Calu3 (cell line): ENCODE measurements around the gene SNX33. TPM values are rescaled to one million over a fixed set of nuclear protein-coding genes. Genes with fewer than 3 reads are reported as not detected.

ENCODE experiments used
- Bru-seq: library from RNA; stranded (reverse); fragments of 400-500 nt; gene quantifications from one replicate; lab custom pipeline; 2021; lab: Mats Ljungman, UMichigan
- BruChase-seq, 2 experiments: library from RNA; stranded (reverse); fragments of 400-500 nt; gene quantifications; one replicate each; lab custom pipeline; 2021; lab: Mats Ljungman, UMichigan
- BruUV-seq: library from RNA; stranded (reverse); fragments of 400-500 nt; replicated peaks from 2 replicates; lab custom pipeline; 2021; lab: Mats Ljungman, UMichigan
- CTCF ChIA-PET: fragments of 300-600 bp; sonication (Branson Sonifier 250); formaldehyde crosslinking; loops from one replicate; lab custom pipeline; 2022; ENCODE audit warnings: antibody characterized with exemption; lab: Charles Lee
- DNase-seq: peaks from one replicate; pipeline ENCODE4 v3.0.0; 2022
- H3K27ac Mint-ChIP-seq: one replicate; pipeline ENCODE4 v1.8.0; 2022; ENCODE audit warnings: mixed read lengths; ENCODE audit not compliant: unreplicated experiment
- H3K27me3 Mint-ChIP-seq: one replicate; pipeline ENCODE4 v1.8.0; 2022; ENCODE audit warnings: mixed read lengths; ENCODE audit not compliant: unreplicated experiment
- H3K36me3 Mint-ChIP-seq: one replicate; pipeline ENCODE4 v1.8.0; 2022; ENCODE audit warnings: mild to moderate bottlenecking, moderate library complexity, mixed read lengths; ENCODE audit not compliant: insufficient read depth, unreplicated experiment
- H3K4me1 Mint-ChIP-seq: one replicate; pipeline ENCODE4 v1.8.0; 2022; ENCODE audit warnings: mild to moderate bottlenecking, low read depth, mixed read lengths; ENCODE audit not compliant: unreplicated experiment
- H3K4me3 Mint-ChIP-seq: one replicate; pipeline ENCODE4 v1.8.0; 2022; ENCODE audit warnings: mild to moderate bottlenecking, low read depth, moderate library complexity, mixed read lengths; ENCODE audit not compliant: unreplicated experiment
- H3K9me3 Mint-ChIP-seq: one replicate; pipeline ENCODE4 v1.8.0; 2022; ENCODE audit warnings: low read depth, mixed read lengths; ENCODE audit not compliant: unreplicated experiment
- CTCF ChIP-seq: fragments of 200-600 bp; IDR thresholded peaks from one replicate; pipeline ENCODE4 v1.8.0; 2022; ENCODE audit warnings: antibody characterized with exemption; ENCODE audit not compliant: unreplicated experiment
- intact Hi-C: fragments of 100-400 bp; cut with micrococcal nuclease; formaldehyde crosslinking; loops from one replicate; pipeline ENCODE4 v1.10.0; 2022; ENCODE audit not compliant: unreplicated experiment
- long read RNA-seq: library from polyadenylated mRNA; stranded (forward); transcript quantifications from one replicate; pipeline ENCODE4 v2.0.0, GENCODE V29; 2022
- total RNA-seq: library from RNA; stranded (reverse); gene quantifications from 2 replicates; pipeline ENCODE4 v1.2.3, GENCODE V29; 2022

Gene SNX33
- total RNA-seq (23.2 and 24.1 TPM in 2 replicates), Bru-seq, nascent RNA (percentile 62 among the genes with signal in this experiment), BruChase-seq, experiment 1, labeled RNA remaining after a 6-hour chase (percentile 78 among the genes with signal in this experiment), BruChase-seq, experiment 2, labeled RNA remaining after a 2-hour chase (percentile 84 among the genes with signal in this experiment)
- long read RNA-seq, full-length matches to known transcripts, result 15 of 25 reads
- long read RNA-seq, partial matches to known transcripts, result 6 of 25 reads
- long read RNA-seq, other reads (novel, unspliced or antisense), result 4 of 25 reads

- Mint-ChIP-seq H3K27me3 (no peaks in the 10 kb centered on the region), H3K4me1 (peaks cover 58% of the 10 kb centered on the region), H3K27ac (peak within 1 kb of the TSS; percentile 49), H3K4me3 (peak within 1 kb of the TSS; percentile 82), H3K9me3 (no peaks in the 10 kb centered on the region), H3K36me3 (peaks cover 56% of the 10 kb centered on the region)
- peak; percentile 85 for DNase-seq
- BruUV-seq, result no TSS peak
- intact Hi-C loops, result loop anchor here (2.0 to 10.0 kb wide), 3 partner anchors 35 to 283 kb away; partner anchors contain the start of gene MAN2C1
- TF ChIP-seq CTCF, result peak; percentile 55
- CTCF ChIA-PET, result interaction anchor here (0.6 to 2.5 kb wide), 14 partner anchors 9 to 280 kb away, joined by 3 to 13 read pairs (median 3); partner anchors contain the start of genes MAN2C1, PTPN9 and SNUPN
These were observed at the start of gene SNX33 for GRCh38 chr15:75647370-75648155. SNX33 (plus strand) TSS chr15:75647912; CDS start chr15:75649103, 1,191 bp downstream.

GRCh38 chr15:75598361-75598760, 49.4 kb upstream of the SNX33 start:
- Mint-ChIP-seq H3K27me3 (no peaks in the 10 kb centered on the region), H3K9me3 (no peaks in the 10 kb centered on the region), H3K27ac (no peak overlapping the region), H3K36me3 (peaks cover 27% of the 10 kb centered on the region), H3K4me1 (no peaks in the 10 kb centered on the region), H3K4me3 (no peak overlapping the region)
- intact Hi-C loops, result no loop called here
- TF ChIP-seq CTCF, result no peak
- BruUV-seq, result no TSS peak
- CTCF ChIA-PET, result interaction anchor here (1.1 kb wide), 1 partner anchor 19 kb away, joined by 4 read pairs; the partner anchor contains the start of gene PTPN9
- no peak for DNase-seq

- Mint-ChIP-seq H3K27ac (no peak overlapping the region), H3K4me3 (no peak overlapping the region), H3K36me3 (peaks cover 22% of the 10 kb centered on the region), H3K27me3 (no peaks in the 10 kb centered on the region), H3K4me1 (no peaks in the 10 kb centered on the region), H3K9me3 (no peaks in the 10 kb centered on the region)
- no TSS peak for BruUV-seq
- no peak for TF ChIP-seq CTCF
- intact Hi-C loops, result no loop called here
- CTCF ChIA-PET, result interaction anchor here (0.7 kb wide), 1 partner anchor 29 kb away, joined by 3 read pairs; no protein-coding TSS in a partner anchor
- no peak for DNase-seq
These were observed 48.3 kb upstream of the SNX33 start for GRCh38 chr15:75599401-75599800.

- no peak overlapping the region for H3K27ac Mint-ChIP-seq
- no peak for TF ChIP-seq CTCF
- BruUV-seq, result no TSS peak
- no peaks in the 10 kb centered on the region for H3K27me3 Mint-ChIP-seq
- H3K9me3 Mint-ChIP-seq, result no peaks in the 10 kb centered on the region
- CTCF ChIA-PET, result no interaction called here
- H3K4me1 Mint-ChIP-seq, result no peaks in the 10 kb centered on the region
- no peak overlapping the region for H3K4me3 Mint-ChIP-seq
- DNase-seq, result no peak
- intact Hi-C loops, result no loop called here
- peaks cover 37% of the 10 kb centered on the region for H3K36me3 Mint-ChIP-seq
These were observed 41.7 kb upstream of the SNX33 start for GRCh38 chr15:75606026-75606425.
